ENCODE measurements around the gene NFAM1.

Gene NFAM1

DNA sequence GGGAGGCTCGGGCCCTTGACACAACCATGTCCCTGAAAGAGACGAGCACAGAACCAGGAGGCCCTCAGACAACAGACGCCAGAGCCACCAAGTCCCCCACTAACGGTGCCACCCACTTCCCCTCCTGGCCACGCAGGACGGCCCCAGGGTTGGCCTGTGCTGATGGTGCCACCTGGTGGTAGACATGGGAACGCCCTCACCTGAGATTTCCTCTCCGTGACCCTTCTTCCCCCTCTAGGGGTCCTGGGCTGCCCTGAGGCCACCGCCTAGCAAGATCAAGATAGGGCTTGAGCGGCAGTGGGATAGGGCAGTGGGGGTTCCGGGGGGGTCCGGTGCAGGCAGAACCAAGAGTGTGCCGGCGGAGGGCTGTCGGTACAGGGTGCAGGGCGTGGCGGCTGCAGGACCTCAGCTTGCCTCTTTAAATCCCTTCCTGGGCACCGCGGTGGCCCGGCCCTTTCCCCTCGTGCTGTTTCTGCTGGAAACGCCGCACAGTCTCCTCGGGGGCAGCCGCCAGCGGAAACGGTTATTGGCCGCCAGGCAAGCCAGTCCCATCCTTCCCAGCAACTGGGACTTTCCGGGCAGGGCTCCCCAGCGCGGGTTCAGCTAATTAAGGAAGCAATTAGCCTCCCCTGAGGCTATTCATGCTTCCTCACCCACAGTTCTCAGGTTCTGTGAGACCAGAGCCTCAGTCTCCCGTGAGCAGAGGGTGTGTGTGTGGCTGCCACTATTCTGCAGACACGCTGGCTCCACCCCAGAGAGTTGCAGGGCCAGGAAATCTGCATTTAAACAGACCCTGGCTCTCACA, 5.5 kb upstream of the NFAM1 start (continued):
- TF ChIP-seq RBAK (tag by site-specific recombination; IDR thresholded peaks at IDR 0.05): no peak
- no peak for TF ChIP-seq ZNF174 (tag by site-specific recombination; IDR thresholded peaks at IDR 0.05)
- no peak for TF ChIP-seq ZNF157 (tag by site-specific recombination; IDR thresholded peaks at IDR 0.05)
- TF ChIP-seq, protein P1, sequence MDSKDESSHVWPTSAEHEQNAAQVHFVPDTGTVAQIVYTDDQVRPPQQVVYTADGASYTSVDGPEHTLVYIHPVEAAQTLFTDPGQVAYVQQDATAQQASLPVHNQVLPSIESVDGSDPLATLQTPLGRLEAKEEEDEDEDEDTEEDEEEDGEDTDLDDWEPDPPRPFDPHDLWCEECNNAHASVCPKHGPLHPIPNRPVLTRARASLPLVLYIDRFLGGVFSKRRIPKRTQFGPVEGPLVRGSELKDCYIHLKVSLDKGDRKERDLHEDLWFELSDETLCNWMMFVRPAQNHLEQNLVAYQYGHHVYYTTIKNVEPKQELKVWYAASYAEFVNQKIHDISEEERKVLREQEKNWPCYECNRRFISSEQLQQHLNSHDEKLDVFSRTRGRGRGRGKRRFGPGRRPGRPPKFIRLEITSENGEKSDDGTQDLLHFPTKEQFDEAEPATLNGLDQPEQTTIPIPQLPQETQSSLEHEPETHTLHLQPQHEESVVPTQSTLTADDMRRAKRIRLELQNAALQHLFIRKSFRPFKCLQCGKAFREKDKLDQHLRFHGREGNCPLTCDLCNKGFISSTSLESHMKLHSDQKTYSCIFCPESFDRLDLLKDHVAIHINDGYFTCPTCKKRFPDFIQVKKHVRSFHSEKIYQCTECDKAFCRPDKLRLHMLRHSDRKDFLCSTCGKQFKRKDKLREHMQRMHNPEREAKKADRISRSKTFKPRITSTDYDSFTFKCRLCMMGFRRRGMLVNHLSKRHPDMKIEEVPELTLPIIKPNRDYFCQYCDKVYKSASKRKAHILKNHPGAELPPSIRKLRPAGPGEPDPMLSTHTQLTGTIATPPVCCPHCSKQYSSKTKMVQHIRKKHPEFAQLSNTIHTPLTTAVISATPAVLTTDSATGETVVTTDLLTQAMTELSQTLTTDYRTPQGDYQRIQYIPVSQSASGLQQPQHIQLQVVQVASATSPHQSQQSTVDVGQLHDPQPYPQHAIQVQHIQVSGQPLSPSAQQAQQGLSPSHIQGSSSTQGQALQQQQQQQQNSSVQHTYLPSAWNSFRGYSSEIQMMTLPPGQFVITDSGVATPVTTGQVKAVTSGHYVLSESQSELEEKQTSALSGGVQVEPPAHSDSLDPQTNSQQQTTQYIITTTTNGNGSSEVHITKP (tag by site-specific recombination; IDR thresholded peaks at IDR 0.05): peak; percentile 48; the same call in 1 of the 2 replicates
- TF ChIP-seq ZNF610 (tag by site-specific recombination; IDR thresholded peaks at IDR 0.05; ENCODE audit: borderline replicate concordance): 0 out of 2 replicates have a peak, but pooled peaks have one; percentile 19
- peak; percentile 66; the same call in 1 of the 2 replicates for TF ChIP-seq ZFP69B (tag by site-specific recombination; IDR thresholded peaks at IDR 0.05)
- peak; percentile 68; the same call in 1 of the 2 replicates for TF ChIP-seq ZNF660 (tag by site-specific recombination; IDR thresholded peaks at IDR 0.05)
- peak; percentile 74; the same call in 1 of the 2 replicates for TF ChIP-seq KLF8 (tag by site-specific recombination; IDR thresholded peaks at IDR 0.05)
- TF ChIP-seq ZNF843 (tag by site-specific recombination; IDR thresholded peaks at IDR 0.05): no peak
- no peak for TF ChIP-seq GLI2 (tag by site-specific recombination; IDR thresholded peaks at IDR 0.05; ENCODE audit: borderline replicate concordance, low read depth)
- TF ChIP-seq ZNF175 (tag by site-specific recombination; IDR thresholded peaks at IDR 0.05): no peak
- peak; percentile 74 for TF ChIP-seq KLF9 (tag by site-specific recombination; IDR thresholded peaks at IDR 0.05; ENCODE audit: low read depth)
- TF ChIP-seq, protein P2, sequence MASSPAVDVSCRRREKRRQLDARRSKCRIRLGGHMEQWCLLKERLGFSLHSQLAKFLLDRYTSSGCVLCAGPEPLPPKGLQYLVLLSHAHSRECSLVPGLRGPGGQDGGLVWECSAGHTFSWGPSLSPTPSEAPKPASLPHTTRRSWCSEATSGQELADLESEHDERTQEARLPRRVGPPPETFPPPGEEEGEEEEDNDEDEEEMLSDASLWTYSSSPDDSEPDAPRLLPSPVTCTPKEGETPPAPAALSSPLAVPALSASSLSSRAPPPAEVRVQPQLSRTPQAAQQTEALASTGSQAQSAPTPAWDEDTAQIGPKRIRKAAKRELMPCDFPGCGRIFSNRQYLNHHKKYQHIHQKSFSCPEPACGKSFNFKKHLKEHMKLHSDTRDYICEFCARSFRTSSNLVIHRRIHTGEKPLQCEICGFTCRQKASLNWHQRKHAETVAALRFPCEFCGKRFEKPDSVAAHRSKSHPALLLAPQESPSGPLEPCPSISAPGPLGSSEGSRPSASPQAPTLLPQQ (tag by site-specific recombination; IDR thresholded peaks at IDR 0.05): peak; percentile 75
- TF ChIP-seq ZNF776 (tag by site-specific recombination; IDR thresholded peaks at IDR 0.05; ENCODE audit: borderline replicate concordance): no peak
- peak; percentile 74 for TF ChIP-seq ZBTB8A (tag by site-specific recombination; IDR thresholded peaks at IDR 0.05)
- TF ChIP-seq, protein P3, sequence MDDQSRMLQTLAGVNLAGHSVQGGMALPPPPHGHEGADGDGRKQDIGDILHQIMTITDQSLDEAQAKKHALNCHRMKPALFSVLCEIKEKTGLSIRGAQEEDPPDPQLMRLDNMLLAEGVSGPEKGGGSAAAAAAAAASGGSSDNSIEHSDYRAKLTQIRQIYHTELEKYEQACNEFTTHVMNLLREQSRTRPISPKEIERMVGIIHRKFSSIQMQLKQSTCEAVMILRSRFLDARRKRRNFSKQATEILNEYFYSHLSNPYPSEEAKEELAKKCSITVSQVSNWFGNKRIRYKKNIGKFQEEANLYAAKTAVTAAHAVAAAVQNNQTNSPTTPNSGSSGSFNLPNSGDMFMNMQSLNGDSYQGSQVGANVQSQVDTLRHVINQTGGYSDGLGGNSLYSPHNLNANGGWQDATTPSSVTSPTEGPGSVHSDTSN (CRISPR knock-in tag; IDR thresholded peaks at IDR 0.05): peak; percentile 45; the same call in 1 of the 2 replicates
- TF ChIP-seq, protein P4, sequence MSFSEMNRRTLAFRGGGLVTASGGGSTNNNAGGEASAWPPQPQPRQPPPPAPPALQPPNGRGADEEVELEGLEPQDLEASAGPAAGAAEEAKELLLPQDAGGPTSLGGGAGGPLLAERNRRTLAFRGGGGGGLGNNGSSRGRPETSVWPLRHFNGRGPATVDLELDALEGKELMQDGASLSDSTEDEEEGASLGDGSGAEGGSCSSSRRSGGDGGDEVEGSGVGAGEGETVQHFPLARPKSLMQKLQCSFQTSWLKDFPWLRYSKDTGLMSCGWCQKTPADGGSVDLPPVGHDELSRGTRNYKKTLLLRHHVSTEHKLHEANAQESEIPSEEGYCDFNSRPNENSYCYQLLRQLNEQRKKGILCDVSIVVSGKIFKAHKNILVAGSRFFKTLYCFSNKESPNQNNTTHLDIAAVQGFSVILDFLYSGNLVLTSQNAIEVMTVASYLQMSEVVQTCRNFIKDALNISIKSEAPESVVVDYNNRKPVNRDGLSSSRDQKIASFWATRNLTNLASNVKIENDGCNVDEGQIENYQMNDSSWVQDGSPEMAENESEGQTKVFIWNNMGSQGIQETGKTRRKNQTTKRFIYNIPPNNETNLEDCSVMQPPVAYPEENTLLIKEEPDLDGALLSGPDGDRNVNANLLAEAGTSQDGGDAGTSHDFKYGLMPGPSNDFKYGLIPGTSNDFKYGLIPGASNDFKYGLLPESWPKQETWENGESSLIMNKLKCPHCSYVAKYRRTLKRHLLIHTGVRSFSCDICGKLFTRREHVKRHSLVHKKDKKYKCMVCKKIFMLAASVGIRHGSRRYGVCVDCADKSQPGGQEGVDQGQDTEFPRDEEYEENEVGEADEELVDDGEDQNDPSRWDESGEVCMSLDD (tag by site-specific recombination; IDR thresholded peaks at IDR 0.05): 0 out of 2 replicates have a peak, but pooled peaks have one; percentile 18
- TF ChIP-seq ZFP41 (tag by site-specific recombination; IDR thresholded peaks at IDR 0.05; ENCODE audit: borderline replicate concordance): no peak
- no peak for TF ChIP-seq ZSCAN16 (tag by site-specific recombination; IDR thresholded peaks at IDR 0.05)
- peak; percentile 60; the same call in 1 of the 2 replicates for TF ChIP-seq ZNF501 (tag by site-specific recombination; IDR thresholded peaks at IDR 0.05)

All from HEK293 (cell line).